Ectodermal cell (in vitro differentiated cells): ENCODE data around the gene ALDH1L2.
"Not testable (repeated sequence)": the region's sequence is repeated elsewhere in the genome, so short reads cannot be mapped to it uniquely, and the experiment has no call there.

Experiments used
- H3K27ac ChIP-seq: 2 replicates; pipeline ENCODE4 v1.7.0; 2013; ENCODE audit warnings: mild to moderate bottlenecking, low read depth, low read length; ENCODE audit not compliant: insufficient read depth, poor library complexity, severe bottlenecking
- H3K27me3 ChIP-seq: 2 replicates; pipeline ENCODE4 v1.7.0; 2013; ENCODE audit warnings: mild to moderate bottlenecking, low read length; ENCODE audit not compliant: insufficient read depth, control insufficient read depth, poor library complexity, severe bottlenecking
- H3K36me3 ChIP-seq: one replicate; pipeline ENCODE4 v1.7.0; 2013; ENCODE audit warnings: low read length; ENCODE audit not compliant: control insufficient read depth, insufficient read depth
- H3K4me1 ChIP-seq: one replicate; pipeline ENCODE4 v1.7.0; 2013; ENCODE audit warnings: low read length; ENCODE audit not compliant: control insufficient read depth, insufficient read depth
- H3K4me3 ChIP-seq: 2 replicates; pipeline ENCODE4 v1.7.0; 2013; ENCODE audit warnings: low read depth, low read length, control low read depth; ENCODE audit not compliant: insufficient read depth
- H3K9me3 ChIP-seq: 2 replicates; pipeline ENCODE4 v1.7.0; 2013; ENCODE audit warnings: mild to moderate bottlenecking, low read length, moderate library complexity; ENCODE audit not compliant: control insufficient read depth
- WGBS, 2 experiments: methylation state at CpG; one replicate each; pipeline ENCODE4 v1.1.7; 2013; ENCODE audit warnings: missing lambda C conversion rate in 2 of 2; 5-methylcytosine and 5-hydroxymethylcytosine counted together

The ALDH1L2 gene

DNA sequence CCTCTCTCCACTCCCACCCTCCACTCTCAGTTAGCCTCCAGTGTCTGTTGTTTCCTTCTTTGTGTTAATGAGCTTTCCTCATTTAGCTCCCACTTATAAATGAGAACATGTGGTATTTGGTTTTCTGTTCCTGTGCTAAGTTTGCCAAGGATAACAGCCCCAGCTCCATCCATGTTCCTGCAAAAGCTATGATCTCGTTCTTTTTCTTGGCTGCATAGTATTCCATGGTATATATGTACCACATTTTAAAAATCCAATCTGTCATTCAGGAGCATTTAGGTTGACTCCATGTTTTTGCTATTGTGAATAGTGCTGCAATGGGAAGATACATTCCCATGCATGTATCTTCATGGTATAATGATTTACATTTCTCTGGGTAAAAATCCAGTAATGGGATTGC lies 20.5 kb upstream of the ALDH1L2 start:
- H3K4me1 ChIP-seq: peaks cover 7% of the 10 kb centered on the region
- WGBS, 2 experiments: 80% methylated on average over 1 of the region's 1 CpG; no CpG with 5 or more reads in 1 of the 2 experiments
- no peak overlapping the region for H3K4me3 ChIP-seq
- H3K27ac ChIP-seq: no peak overlapping the region
- H3K27me3 ChIP-seq: peaks cover 4% of the 10 kb centered on the region
- no peaks in the 10 kb centered on the region for H3K36me3 ChIP-seq
- H3K9me3 ChIP-seq: no peaks in the 10 kb centered on the region

DNA sequence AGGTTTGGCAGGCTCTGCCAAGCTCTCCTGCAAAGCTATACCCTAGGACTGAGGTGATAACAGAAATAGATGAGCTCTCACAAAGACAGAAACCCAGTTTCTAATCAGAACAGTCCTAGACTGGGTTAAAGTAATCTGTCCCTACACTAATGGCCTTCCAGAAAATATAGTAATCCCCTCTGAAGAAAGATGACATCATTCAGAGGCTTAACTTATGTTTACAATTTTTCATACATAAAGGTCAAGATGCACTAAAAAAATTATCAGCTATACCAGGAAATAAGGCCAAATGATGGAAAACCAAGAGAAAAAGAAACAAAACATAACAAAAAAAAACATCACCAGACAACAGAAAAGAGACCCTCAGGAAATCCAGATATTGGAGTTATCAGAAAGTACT lies 18.4 kb upstream of the ALDH1L2 start:
- Histone ChIP-seq H3K4me1 (no peaks in the 10 kb centered on the region), H3K27ac (no peak overlapping the region), H3K4me3 (no peak overlapping the region), H3K9me3 (no peaks in the 10 kb centered on the region), H3K36me3 (no peaks in the 10 kb centered on the region), H3K27me3 (peaks cover 4% of the 10 kb centered on the region)

DNA sequence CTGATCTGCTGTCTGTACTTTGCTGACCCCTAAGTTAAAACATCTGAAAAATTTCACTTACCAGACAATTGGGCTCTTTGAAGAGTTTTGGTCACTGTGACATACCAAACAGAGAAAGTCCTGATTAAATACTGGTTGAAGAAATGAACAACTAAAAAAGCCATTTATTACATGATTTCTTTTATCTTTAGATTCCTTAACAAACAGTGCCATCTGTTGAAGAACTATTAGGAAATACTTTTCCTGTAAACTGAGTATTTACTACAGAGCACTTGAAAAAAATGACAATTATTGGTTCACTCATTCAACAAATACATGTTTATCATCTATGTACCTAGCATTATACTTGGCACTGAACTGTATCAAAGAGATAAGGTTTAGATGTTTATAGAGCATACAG lies 16.7 kb upstream of the ALDH1L2 start:
- Histone ChIP-seq H3K4me3 (no peak overlapping the region), H3K27me3 (no peaks in the 10 kb centered on the region), H3K27ac (no peak overlapping the region), H3K36me3 (no peaks in the 10 kb centered on the region), H3K4me1 (no peaks in the 10 kb centered on the region), H3K9me3 (no peaks in the 10 kb centered on the region)

DNA sequence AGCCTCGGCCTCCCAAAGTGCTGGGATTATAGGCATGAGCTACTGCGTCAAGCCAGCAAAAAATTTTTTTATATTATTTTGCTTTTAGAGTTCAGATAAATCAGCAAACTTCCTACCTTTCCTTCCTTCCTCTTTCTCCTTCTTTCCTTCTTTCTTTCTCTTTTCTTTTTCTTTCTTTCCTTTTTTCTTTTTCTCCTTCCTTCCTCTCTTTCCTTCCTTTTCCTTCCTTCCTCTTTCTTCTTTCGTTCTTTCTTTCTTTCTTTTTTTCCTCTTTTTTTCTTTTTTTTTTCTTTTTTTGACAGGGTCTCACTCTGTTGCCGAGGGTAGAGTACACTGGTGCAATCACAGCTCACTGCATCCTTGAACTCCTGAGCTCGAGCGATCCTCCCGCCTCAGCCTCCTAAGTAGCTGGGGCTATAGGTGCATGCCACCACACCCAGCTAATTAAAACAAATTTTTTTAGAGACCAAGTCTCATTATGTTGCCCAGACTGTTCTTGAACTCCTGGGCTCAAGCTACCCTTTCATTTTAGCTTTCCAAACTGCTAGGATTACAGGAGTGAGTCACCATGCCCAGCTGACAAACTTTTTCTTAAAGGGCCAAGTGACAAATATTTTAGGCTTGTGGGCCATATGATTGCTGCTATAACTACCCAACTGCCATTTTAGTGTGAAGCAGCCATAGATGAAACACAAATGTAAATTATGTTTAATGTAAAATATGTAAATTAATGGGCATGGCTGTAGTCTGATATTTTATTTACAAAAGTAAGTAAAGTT lies 16.1 kb upstream of the ALDH1L2 start:
- no peak overlapping the region for H3K27ac ChIP-seq
- H3K27me3 ChIP-seq: no peaks in the 10 kb centered on the region
- whole genome bisulfite sequencing, 2 experiments: 85 to 94% methylated on average over 7 of the region's 7 CpGs
- H3K36me3 ChIP-seq: no peaks in the 10 kb centered on the region
- no peaks in the 10 kb centered on the region for H3K9me3 ChIP-seq
- no peaks in the 10 kb centered on the region for H3K4me1 ChIP-seq
- H3K4me3 ChIP-seq: no peak overlapping the region

DNA sequence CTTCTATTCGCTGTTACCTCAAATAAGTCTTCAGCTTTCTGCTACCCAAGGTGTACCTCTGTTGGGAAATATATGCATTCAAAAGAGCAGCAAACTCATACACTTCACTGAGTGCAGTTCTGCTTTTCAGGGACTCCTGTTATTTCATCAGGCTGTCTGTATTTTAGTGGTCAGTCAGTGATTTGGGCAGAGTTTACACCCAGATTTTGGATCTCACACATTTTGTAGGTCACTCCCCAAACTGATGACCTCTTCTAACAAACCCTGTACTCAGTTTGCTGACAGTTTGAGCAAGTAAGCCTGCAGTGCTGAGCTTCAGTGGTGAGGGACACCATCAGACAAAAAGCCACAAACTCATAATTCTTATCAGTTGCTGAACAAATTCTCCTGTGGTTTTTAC lies 15.1 kb upstream of the ALDH1L2 start:
- Histone ChIP-seq H3K27me3 (no peaks in the 10 kb centered on the region), H3K36me3 (no peaks in the 10 kb centered on the region), H3K4me3 (no peak overlapping the region), H3K4me1 (no peaks in the 10 kb centered on the region), H3K27ac (no peak overlapping the region), H3K9me3 (no peaks in the 10 kb centered on the region)
- 95 to 100% methylated on average over 1 of the region's 1 CpG for WGBS, 2 experiments

DNA sequence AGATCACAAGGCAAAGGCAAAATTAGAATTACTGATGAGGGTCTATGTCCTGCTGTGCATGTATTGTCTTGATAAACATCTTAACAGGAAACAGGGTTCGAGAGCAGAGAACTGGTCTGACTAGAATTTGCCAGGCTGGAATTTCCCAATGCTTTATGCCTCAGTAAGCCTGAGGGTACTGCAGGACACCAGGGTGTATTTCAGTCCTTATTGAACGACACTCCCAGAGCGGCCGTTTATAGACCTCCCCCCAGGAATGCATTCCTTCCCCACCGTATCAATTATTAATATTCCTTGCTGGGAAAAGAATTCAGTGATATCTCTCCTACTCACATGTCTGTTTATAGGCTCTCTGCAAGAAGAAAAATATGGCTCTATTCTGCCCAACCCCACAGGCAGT lies 11.1 kb upstream of the ALDH1L2 start:
- H3K9me3 ChIP-seq, H3K27me3 ChIP-seq, H3K4me3 ChIP-seq, H3K36me3 ChIP-seq, H3K27ac ChIP-seq: not testable (repeated sequence)
- WGBS, 2 experiments: 92 to 95% methylated on average over 5 of the region's 5 CpGs
- H3K4me1 ChIP-seq: peaks cover 12% of the 10 kb centered on the region

DNA sequence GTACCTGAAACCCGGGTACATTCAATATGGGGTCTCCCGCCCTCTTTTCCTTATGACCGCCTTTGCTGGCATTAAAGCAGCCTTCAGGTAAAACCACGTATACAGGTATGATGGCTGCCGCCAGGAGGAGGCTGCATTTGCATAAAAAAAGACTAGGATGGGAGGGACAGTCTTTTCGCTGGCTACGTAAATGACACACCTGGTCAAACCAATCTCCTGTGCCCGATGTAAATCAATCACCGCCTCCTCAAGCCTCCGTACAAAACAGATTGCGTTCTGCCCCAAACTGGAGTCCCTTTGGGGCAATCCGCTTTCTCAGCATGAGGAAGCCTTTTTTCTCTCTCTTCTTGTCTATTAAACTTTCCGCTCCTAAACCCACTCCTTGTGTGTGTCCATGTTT lies 8.1 kb upstream of the ALDH1L2 start:
- 19 to 21% methylated on average over 13 of the region's 13 CpGs for WGBS, 2 experiments
- H3K4me3 ChIP-seq: no peak overlapping the region

DNA sequence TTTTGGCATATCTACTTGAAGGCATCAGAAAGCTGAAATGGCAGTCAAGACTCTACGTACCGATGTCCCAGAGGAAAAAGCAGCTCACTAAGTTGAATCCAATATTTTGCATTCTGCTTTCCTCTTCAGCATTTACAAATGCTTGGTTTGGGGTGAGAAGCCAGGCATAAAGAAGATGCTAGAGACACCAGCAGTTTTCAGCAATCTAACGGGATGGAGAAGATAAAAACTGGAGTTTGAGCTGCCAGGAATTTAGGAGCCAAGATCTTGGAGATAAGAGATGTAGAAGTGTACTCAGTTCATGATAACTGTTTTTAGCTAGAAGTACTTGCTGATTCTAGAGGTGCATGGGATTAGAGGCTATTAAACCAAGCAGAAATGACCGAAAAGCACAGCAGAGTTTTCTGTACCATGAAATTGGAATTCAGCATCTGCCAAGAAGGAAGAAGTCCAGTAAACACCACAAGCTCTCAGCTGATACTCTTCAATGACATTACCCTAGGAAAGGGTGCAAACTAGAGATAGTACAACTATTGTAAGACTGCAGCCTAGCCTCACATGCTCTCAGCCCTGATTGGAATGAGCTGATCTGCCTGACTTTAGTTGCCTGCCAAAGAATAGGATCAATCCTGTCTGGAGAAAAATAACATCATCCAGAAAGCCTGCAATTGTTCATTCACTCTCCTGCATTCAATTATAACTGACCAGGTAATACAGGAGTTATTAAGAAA lies 7.4 kb upstream of the ALDH1L2 start:
- WGBS, 2 experiments: 76 to 81% methylated on average over 4 of the region's 4 CpGs
- H3K4me3 ChIP-seq: no peak overlapping the region

More for the DNA sequence above, 8.1 kb upstream of the ALDH1L2 start:
- Histone ChIP-seq H3K9me3 (no peaks in the 10 kb centered on the region), H3K27ac (no peak overlapping the region), H3K27me3 (peaks cover 3% of the 10 kb centered on the region), H3K36me3 (no peaks in the 10 kb centered on the region), H3K4me1 (peaks cover 12% of the 10 kb centered on the region)

DNA sequence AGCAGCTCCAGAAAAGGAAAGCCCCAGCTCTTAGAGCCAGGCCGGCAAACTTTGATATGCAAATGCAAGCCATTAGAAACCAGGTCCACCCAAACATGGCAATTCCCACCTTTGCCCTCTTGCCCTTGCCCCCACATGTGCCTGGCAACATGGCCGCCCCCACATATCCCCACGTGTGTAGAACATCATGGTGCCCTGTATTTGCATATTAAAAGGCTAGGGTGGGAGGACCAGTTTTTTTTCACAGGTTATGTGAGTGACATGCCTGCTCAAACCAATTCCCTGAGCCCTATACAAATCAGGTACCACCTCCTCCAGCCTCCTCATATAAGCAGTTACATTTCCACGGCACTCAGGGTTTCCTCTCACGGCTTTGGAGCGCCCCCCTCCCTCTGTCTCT lies 6.1 kb upstream of the ALDH1L2 start:
- H3K4me3 ChIP-seq: no peak overlapping the region
- peaks cover 12% of the 10 kb centered on the region for H3K4me1 ChIP-seq
- H3K36me3 ChIP-seq: no peaks in the 10 kb centered on the region
- WGBS, 2 experiments: 55 to 57% methylated on average over 6 of the region's 6 CpGs
- H3K9me3 ChIP-seq: no peaks in the 10 kb centered on the region
- H3K27me3 ChIP-seq: peaks cover 3% of the 10 kb centered on the region
- H3K27ac ChIP-seq: no peak overlapping the region

More for the DNA sequence above, 7.4 kb upstream of the ALDH1L2 start:
- Histone ChIP-seq H3K9me3 (no peaks in the 10 kb centered on the region), H3K4me1 (peaks cover 12% of the 10 kb centered on the region), H3K27me3 (peaks cover 3% of the 10 kb centered on the region), H3K36me3 (no peaks in the 10 kb centered on the region), H3K27ac (no peak overlapping the region)

DNA sequence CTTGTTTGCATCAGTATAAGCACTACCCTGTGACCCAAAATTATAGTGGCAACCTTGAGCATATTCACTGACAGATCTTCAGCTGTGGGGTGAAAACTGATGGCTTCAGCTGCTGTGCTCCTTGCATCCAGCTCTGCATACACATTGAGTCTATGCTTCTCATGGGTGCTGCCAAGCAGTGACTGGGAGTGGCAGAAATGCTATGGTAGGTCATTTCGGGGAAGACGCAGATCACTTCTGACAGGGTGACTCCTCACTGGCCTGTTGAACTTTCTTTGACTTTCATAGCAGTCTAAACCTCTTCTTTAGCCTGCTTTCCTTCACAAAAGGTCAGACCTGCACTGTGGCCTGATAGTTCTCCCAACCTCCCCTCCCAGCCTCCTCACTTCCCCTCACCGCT lies 5.6 kb upstream of the ALDH1L2 start:
- Histone ChIP-seq H3K9me3 (no peaks in the 10 kb centered on the region), H3K4me3 (no peak overlapping the region), H3K27me3 (peaks cover 3% of the 10 kb centered on the region), H3K36me3 (no peaks in the 10 kb centered on the region), H3K27ac (no peak overlapping the region), H3K4me1 (peaks cover 12% of the 10 kb centered on the region)
- WGBS, 2 experiments: 85 to 92% methylated on average over 2 to 3 of the region's 3 CpGs
